Measurements from ENCODE around the gene F10.

GRCh38 chr13:113143466-113144254, 21.1 kb downstream of the F10 start:
- TF ChIP-seq CTCF (IDR thresholded peaks at IDR 0.05; ENCODE audit: low read depth, low read length) (no peak), POLR2A (IDR thresholded peaks at IDR 0.05; ENCODE audit: extremely low read depth, insufficient read length) (no peak), MAX (IDR thresholded peaks at IDR 0.05; ENCODE audit: low read depth, low read length) (no peak)

All from NB4 (cell line).